ENCODE results near the gene HELB. TPM values are rescaled to one million over a fixed set of nuclear protein-coding genes. Genes with fewer than 3 reads are reported as not detected.
A peak's percentile ranks its signal among the peaks of the same experiment; 100 is the strongest.

Gene HELB
- total and polyA plus RNA-seq, 5 experiments from 2014 or later, result 22.0 to 32.0 (median 28.7) TPM

DNA sequence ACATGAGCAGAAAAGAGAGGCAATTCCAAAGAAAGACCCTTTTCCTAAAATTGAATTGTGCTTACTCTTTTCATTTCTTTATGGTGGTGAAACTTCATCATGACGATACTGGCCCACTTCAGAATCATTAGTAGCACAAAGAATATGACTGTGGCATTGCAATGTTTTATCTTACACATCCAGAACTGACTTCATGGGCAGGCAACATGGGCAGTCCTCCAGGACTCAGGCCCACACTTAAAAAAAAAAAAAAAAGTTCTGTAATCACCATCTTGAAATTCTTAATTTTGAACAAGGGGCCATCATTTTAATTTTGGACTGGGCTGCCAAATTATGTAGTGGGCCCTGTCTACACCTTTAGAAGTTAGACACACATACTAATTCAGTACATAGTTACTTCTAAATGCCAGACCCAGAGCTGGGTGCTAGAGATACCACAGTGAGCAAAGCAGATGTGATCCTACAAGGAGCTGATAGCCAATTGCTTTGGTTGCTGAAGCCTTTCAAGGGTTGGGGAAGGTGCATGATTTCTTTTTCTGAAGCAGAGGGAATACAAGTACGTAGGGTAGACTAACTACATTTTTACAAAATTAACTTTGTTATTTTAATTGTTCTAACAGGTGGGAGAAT lies 35.2 kb downstream of the HELB start:
- Mint-ChIP-seq H3K4me1 (peaks cover 5 to 8% (median 7%) of the 10 kb centered on the region in 4 donors), H3K4me3 (no peak overlapping the region), H3K27me3 (no peaks in the 10 kb centered on the region), H3K36me3 (peaks cover 14 to 45% (median 34%) of the 10 kb centered on the region in 3 donors), H3K27ac (peak overlapping the region in 3 of 10 donors; percentile 10 to 36 (median 25)), H3K9me3 (peaks cover 0 to 32% (median 8%) of the 10 kb centered on the region in 9 donors)
- POLR2A ChIA-PET, result no interaction called here
- no peak for DNase-seq
- no peak for ATAC-seq

DNA sequence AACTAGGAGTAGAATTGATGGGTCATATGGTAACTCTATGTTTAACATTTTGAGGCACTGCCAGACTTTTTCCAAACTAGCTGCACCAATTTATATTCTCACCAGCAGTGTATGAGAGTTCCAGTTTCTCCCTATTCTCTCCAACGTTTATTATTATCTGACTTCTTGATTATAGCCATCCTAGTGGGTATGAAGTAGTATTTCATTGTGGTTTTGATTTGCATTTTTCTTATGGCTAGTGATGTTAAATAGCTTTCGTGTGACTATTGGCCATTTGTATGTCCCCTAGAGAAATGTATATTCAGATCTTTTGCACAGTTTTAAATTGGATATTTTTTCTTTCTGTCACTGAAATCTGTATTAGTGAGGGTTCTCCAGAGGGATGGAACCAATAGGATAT lies 37.8 kb downstream of the HELB start:
- POLR2A ChIA-PET, result no interaction called here
- Mint-ChIP-seq H3K9me3 (peaks cover 0 to 43% (median 8%) of the 10 kb centered on the region in 9 donors), H3K27me3 (no peaks in the 10 kb centered on the region), H3K36me3 (peaks cover 16 to 63% (median 38%) of the 10 kb centered on the region in 3 donors), H3K4me3 (no peak overlapping the region), H3K27ac (peak overlapping the region in 1 of 10 donors; percentile 35), H3K4me1 (peaks cover 12 to 21% (median 16%) of the 10 kb centered on the region in 4 donors)
- ATAC-seq, result no peak
- DNase-seq, result no peak

DNA sequence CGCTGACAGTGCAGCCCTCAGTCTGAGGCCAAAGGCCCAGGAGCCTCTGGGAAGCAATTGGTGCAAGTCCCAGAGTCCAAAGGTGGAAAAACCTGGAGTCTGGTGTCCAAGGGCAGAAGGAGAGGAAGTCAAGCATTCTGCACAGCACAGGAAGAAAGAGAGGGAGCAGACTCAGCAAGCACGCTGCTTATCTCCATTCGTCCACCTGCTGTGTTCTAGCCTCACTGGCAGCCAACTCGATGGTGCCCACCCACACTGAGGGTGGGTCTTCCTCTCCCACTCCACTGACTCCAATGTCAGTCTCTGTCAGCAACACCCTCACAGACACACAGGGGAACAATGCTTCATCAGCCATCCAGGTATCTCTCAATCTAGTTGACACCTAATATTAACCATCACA lies 38.8 kb downstream of the HELB start:
- H3K36me3 Mint-ChIP-seq, result peaks cover 25 to 71% (median 39%) of the 10 kb centered on the region in 3 donors
- POLR2A ChIA-PET, result no interaction called here
- no peak for DNase-seq
- H3K27me3 Mint-ChIP-seq, result no peaks in the 10 kb centered on the region
- peaks cover 0 to 43% (median 8%) of the 10 kb centered on the region in 9 donors for H3K9me3 Mint-ChIP-seq
- H3K4me1 Mint-ChIP-seq, result peaks cover 13 to 27% (median 22%) of the 10 kb centered on the region in 4 donors
- H3K4me3 Mint-ChIP-seq, result no peak overlapping the region
- H3K27ac Mint-ChIP-seq, result no peak overlapping the region
- no peak for ATAC-seq

DNA sequence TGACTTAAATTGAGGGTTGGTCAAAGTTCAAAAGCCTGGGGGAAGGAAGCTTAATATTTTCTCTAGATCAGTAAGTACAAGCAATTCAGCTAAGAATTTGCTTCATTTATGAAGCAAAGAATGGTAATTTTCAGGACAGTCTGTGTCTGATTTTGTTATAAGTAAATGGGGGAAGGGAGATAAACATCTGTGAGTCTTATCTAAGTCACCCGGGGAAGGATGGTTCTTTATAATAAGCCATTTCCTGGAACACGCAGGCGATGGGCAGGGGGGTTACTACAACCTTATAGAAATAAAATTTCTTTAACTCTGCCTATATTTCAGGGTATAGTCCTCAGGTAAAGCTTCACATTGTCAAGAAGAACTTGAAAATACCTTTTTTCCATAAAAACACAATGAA lies 42.9 kb downstream of the HELB start:
- Mint-ChIP-seq H3K4me3 (no peak overlapping the region), H3K27ac (peak overlapping the region in 7 of 10 donors; percentile 50 to 84 (median 52)), H3K4me1 (peaks cover 15 to 28% (median 24%) of the 10 kb centered on the region in 4 donors), H3K9me3 (peaks cover 0 to 32% (median 3%) of the 10 kb centered on the region in 9 donors), H3K36me3 (peaks cover 21 to 56% (median 55%) of the 10 kb centered on the region in 3 donors), H3K27me3 (no peaks in the 10 kb centered on the region)
- POLR2A ChIA-PET, result no interaction called here
- DNase-seq (no peak), ATAC-seq (no peak)

DNA sequence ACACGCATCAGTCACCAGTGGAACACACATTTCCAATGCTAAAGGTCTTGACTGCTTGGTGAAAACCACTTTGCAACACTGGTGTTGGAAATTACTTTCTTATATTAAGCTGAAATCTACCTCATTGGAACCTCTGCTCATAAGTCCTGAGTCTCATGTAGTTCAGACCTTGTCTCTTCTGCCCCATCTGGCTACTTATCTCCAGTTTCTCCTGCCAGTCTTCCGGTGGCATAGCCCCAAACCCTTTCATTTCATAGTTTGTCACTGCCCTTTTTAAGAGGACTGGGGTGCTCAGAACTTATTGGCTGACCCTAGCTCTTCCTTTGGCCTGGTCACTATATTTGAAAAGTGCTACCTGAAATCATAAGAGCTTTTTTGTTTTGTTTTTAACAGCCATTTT lies 43.7 kb downstream of the HELB start:
- DNase-seq (no peak), ATAC-seq (no peak)
- Mint-ChIP-seq H3K4me1 (peaks cover 15 to 28% (median 24%) of the 10 kb centered on the region in 4 donors), H3K27me3 (no peaks in the 10 kb centered on the region), H3K9me3 (peaks cover 0 to 26% (median 0%) of the 10 kb centered on the region in 9 donors), H3K27ac (peak overlapping the region in 7 of 10 donors; percentile 7 to 71 (median 41)), H3K4me3 (no peak overlapping the region), H3K36me3 (peaks cover 14 to 63% (median 48%) of the 10 kb centered on the region in 3 donors)
- POLR2A ChIA-PET, result no interaction called here

DNA sequence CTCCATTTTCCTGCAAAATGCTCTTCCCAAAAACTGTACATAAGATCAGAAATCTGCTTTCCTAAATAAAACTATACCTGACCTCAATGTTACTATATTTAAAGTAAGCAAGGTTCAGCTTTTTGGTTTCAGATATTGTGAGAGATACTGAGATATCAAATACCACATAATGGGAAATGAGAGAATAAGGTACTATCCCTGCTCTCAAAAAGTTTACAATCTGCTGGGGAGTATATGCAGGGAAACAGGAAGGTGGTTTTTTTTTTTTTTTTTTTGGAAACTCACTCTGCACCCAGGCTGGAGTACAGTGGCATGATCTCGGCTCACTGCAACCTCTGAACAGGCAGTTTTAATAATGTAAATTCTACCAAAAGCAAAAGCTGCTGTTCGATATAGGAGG lies 49.0 kb downstream of the HELB start:
- Mint-ChIP-seq H3K9me3 (no peaks in the 10 kb centered on the region), H3K27me3 (no peaks in the 10 kb centered on the region), H3K4me1 (peaks cover 0 to 9% (median 3%) of the 10 kb centered on the region in 4 donors), H3K36me3 (peaks cover 0 to 60% (median 8%) of the 10 kb centered on the region in 3 donors), H3K27ac (peak overlapping the region in 2 of 10 donors; percentile 3 to 32), H3K4me3 (no peak overlapping the region)
- POLR2A ChIA-PET, result interaction anchor here (0.7 kb wide), 1 partner anchor 182 kb away, joined by 3 read pairs; no protein-coding TSS in a partner anchor
- DNase-seq, result no peak
- no peak for ATAC-seq

DNA sequence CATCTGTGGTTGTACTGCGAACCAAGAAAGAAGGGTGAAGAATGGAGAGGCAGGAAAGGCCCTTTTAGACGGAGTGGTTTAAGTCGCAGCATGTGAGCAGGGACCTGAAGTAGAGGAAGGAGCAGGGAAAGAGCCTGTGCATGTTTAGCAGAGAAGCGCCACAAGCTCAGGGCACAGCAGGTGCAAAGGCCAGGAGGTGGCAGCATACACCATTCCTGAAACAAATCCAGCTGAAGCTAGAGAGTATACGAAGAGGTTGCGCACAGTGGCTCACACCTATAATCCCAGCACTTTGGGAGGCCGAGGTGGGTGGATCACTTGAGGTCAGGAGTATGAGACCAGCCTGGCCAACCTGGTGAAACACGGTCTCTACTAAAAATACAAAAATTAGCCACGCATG lies 49.9 kb downstream of the HELB start:
- POLR2A ChIA-PET, result no interaction called here
- H3K27ac Mint-ChIP-seq, result peak overlapping the region in 6 of 10 donors; percentile 0 to 56 (median 16)
- DNase-seq, result peak in 2 of 10 donors; percentile 5 to 12
- H3K27me3 Mint-ChIP-seq, result no peaks in the 10 kb centered on the region
- H3K4me3 Mint-ChIP-seq, result no peak overlapping the region
- H3K36me3 Mint-ChIP-seq, result peaks cover 0 to 51% (median 6%) of the 10 kb centered on the region in 3 donors
- no peaks in the 10 kb centered on the region for H3K9me3 Mint-ChIP-seq
- peaks cover 0 to 9% (median 3%) of the 10 kb centered on the region in 4 donors for H3K4me1 Mint-ChIP-seq
- ATAC-seq, result no peak

DNA sequence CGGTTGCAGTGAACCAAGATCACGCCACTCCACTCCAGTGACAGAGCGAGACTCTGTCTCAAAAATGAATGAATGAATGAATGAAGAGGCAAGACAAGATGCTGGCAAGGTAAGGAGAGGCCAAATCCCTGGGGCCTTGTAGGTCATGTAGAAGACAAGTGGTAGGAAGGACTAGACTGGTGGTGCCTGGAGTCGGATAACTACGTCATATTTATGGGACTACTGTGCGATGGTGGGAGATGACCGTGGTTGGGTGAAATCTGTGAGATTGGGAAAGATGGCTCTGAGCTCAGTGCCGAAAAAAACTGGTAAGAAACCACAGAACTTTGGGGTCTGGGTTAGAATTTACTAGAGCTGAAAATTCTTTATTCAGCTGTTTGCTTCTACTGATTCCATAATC lies 50.6 kb downstream of the HELB start:
- H3K27ac Mint-ChIP-seq, result peak overlapping the region in 3 of 10 donors; percentile 41 to 66 (median 58)
- H3K4me3 Mint-ChIP-seq, result no peak overlapping the region
- no peaks in the 10 kb centered on the region for H3K27me3 Mint-ChIP-seq
- H3K9me3 Mint-ChIP-seq, result no peaks in the 10 kb centered on the region
- no peak for DNase-seq
- POLR2A ChIA-PET, result no interaction called here
- H3K4me1 Mint-ChIP-seq, result peaks cover 0 to 9% (median 3%) of the 10 kb centered on the region in 4 donors
- no peak for ATAC-seq
- H3K36me3 Mint-ChIP-seq, result peaks cover 0 to 46% (median 6%) of the 10 kb centered on the region in 3 donors

DNA sequence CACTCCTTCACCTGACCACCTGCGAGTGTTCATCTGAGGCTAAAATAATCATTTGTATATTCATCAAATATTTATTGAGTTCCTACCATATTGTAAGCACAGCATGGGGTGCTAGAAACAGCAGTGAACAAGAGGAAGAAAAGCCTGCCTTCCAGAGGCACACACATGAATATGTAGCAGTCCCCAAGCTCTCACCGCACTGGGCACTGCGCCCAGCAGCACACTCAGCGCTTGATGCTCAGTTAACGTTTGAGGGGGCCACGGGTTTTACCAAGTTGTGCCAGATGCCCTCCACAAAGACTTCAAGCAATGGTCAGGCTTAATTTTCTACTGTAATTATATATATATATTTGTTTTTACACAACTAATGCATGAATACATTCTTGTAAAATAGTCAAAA lies 52.0 kb downstream of the HELB start:
- POLR2A ChIA-PET, result no interaction called here
- ATAC-seq (no peak), DNase-seq (no peak)
- no peaks in the 10 kb centered on the region for H3K9me3 Mint-ChIP-seq
- peaks cover 0 to 36% (median 6%) of the 10 kb centered on the region in 3 donors for H3K36me3 Mint-ChIP-seq
- H3K4me3 Mint-ChIP-seq, result no peak overlapping the region
- peaks cover 0 to 9% (median 3%) of the 10 kb centered on the region in 4 donors for H3K4me1 Mint-ChIP-seq
- peak overlapping the region in 3 of 10 donors; percentile 28 to 63 (median 40) for H3K27ac Mint-ChIP-seq
- H3K27me3 Mint-ChIP-seq, result no peaks in the 10 kb centered on the region

DNA sequence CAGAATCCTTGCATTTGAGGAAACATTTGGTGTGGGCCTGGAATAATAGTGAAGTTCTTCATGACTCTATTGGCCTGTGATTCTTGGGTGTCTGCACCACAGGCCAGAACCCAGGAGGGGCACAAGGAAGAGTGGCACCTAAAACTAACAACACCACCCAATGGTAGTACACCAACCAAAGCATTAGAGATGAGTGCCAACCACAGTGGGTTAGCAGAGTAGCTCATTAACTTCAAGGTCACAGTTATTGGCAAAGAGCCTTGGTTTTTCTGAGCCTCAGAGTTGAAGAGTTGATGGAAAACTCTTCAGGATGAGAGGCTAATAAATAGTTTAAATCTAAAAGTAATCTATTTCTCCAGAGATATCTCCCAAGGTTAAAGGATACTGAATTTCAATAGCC lies 57.0 kb downstream of the HELB start:
- DNase-seq (no peak), ATAC-seq (no peak)
- H3K36me3 Mint-ChIP-seq, result peaks cover 0 to 10% (median 0%) of the 10 kb centered on the region in 3 donors
- no peaks in the 10 kb centered on the region for H3K9me3 Mint-ChIP-seq
- H3K4me3 Mint-ChIP-seq, result no peak overlapping the region
- H3K27me3 Mint-ChIP-seq, result no peaks in the 10 kb centered on the region
- peaks cover 0 to 2% (median 0%) of the 10 kb centered on the region in 4 donors for H3K4me1 Mint-ChIP-seq
- H3K27ac Mint-ChIP-seq, result no peak overlapping the region
- POLR2A ChIA-PET, result no interaction called here

DNA sequence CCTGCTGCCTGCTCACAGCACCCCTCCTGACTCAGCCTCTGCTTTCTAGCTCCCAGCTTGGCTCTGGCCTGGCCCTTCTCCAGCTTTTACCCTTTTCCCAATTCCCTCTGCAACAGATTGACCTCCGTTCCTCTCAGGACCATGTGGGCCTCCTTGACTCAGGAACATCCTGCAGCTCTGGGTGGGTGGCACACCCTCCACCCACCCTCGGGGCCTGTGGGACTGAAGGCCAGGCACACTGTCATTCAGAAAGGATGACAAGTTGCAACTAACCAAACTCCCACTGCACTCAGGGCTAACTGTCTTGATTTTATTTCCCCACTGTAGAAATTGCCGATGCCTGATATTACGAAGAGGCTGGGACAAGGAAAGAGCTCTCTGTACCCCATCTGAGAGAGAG lies 59.4 kb downstream of the HELB start:
- POLR2A ChIA-PET, result no interaction called here
- no peak overlapping the region for H3K4me3 Mint-ChIP-seq

DNA sequence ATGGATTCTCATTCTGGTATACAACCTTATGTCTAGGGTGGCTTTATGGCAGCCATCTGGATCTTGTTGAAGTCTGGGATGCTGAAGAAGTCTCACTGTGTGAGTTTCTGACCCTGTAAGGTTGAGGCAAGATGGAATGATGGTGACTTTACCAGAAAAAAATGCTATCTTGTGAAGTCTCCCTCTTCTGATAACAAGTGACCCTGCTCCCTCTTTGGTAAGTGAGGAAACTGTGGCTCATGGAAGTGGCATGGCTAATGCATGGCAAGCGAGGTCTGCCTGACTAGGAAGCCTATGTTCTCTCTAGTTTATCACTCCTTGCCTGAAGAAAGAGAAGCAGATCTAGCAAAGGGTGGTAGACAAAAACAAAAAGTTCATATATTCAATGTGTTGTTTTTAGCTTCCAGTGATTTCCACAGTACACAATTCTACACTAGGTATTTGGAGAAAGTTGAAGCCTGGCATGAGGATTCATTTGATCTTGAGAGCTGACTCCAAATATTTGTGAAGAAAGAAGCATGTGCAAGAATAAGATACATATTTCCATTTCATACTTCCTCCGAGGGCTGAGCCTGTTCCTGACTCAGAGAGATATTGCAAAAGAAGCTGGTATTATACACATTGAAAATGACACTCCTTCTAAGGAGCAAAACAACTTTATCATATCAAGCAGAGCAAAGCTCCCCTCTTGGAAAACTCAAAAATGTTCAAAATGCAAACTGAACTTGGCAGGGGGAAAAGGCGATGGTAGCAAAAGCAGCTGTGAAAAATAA lies 63.6 kb downstream of the HELB start:
- no peak for ATAC-seq
- Mint-ChIP-seq H3K27me3 (no peaks in the 10 kb centered on the region), H3K4me3 (no peak overlapping the region), H3K9me3 (no peaks in the 10 kb centered on the region), H3K4me1 (peaks cover 0 to 2% (median 0%) of the 10 kb centered on the region in 4 donors), H3K27ac (no peak overlapping the region), H3K36me3 (peaks cover 4 to 47% (median 26%) of the 10 kb centered on the region in 3 donors)
- POLR2A ChIA-PET, result no interaction called here
- no peak for DNase-seq

More for the DNA sequence above, 59.4 kb downstream of the HELB start:
- no peaks in the 10 kb centered on the region for H3K27me3 Mint-ChIP-seq
- ATAC-seq (no peak), DNase-seq (no peak)
- H3K4me1 Mint-ChIP-seq, result peaks cover 0 to 2% (median 0%) of the 10 kb centered on the region in 4 donors
- H3K9me3 Mint-ChIP-seq, result no peaks in the 10 kb centered on the region
- H3K27ac Mint-ChIP-seq, result no peak overlapping the region
- H3K36me3 Mint-ChIP-seq, result peaks cover 0 to 19% (median 6%) of the 10 kb centered on the region in 3 donors

All from naive thymus-derived CD8-positive, alpha-beta T cell (primary cell).